B cell (primary cell): Measurements from ENCODE around the gene PCSK2. TPM values are rescaled to one million over a fixed set of nuclear protein-coding genes. Genes with fewer than 3 reads are reported as not detected.

Experiments
- ATAC-seq: fragments of 200-7000 bp; cut with Tn5 transposase; one replicate; pipeline ENCODE4 v1.10.0; 2021; ENCODE audit warnings: low read depth, mild to moderate bottlenecking, moderate number of reproducible peaks, moderate library complexity
- CTCF ChIA-PET: fragments of 350-600 bp; sonication (Branson Sonifier 250); formaldehyde crosslinking; loops from one replicate; lab custom pipeline; 2021; ENCODE audit warnings: antibody characterized with exemption, inconsistent platforms; lab: Charles Lee
- POLR2A ChIA-PET: fragments of 350-600 bp; sonication (Branson Sonifier 250); formaldehyde crosslinking; loops from one replicate; lab custom pipeline; 2021; ENCODE audit warnings: antibody characterized with exemption; lab: Charles Lee
- DNase-seq: peaks from one replicate; pipeline ENCODE4 v3.0.0; 2013
- H2AFZ ChIP-seq: 2 replicates; pipeline ENCODE4 v1.6.1; 2012; ENCODE audit warnings: mild to moderate bottlenecking, low read depth, low read length; ENCODE audit not compliant: insufficient read depth, poor library complexity, severe bottlenecking
- H3K27ac ChIP-seq, 2 donors: 1 replicate in 1 of 2; 2 replicates in 1 of 2; pipeline ENCODE4 v1.5.1; 2012 to 2013; ENCODE audit warnings: low read length in 2 of 2, mild to moderate bottlenecking in 2 of 2, moderate library complexity in 1 of 2
- H3K27me3 ChIP-seq, 4 experiments: fragments of 200-600 bp in 1 of 4; sonication (generic) in 1 of 4; replicated peaks in 1 of 4; 1 replicate in 2 of 4; 2 replicates in 2 of 4; pipeline versions ENCODE4 v1.6.1 to v1.7.0; 2013 to 2016; ENCODE audit warnings: low read length in 3 of 4, mild to moderate bottlenecking in 2 of 4, mixed read lengths in 1 of 4, moderate library complexity in 1 of 4; ENCODE audit not compliant: insufficient read depth in 4 of 4, control insufficient read depth in 3 of 4; ENCODE audit errors: control extremely low read depth in 1 of 4
- H3K36me3 ChIP-seq, 2 experiments: replicated peaks in 1 of 2; 1 replicate in 1 of 2; 2 replicates in 1 of 2; pipeline versions ENCODE4 v1.6.1 to v1.7.1; 2013; ENCODE audit warnings: low read length in 1 of 2; ENCODE audit not compliant: insufficient read depth in 2 of 2, control insufficient read depth in 1 of 2; ENCODE audit errors: control extremely low read depth in 1 of 2, extremely low read depth in 1 of 2
- H3K4me1 ChIP-seq, 2 donors: fragments of 200-600 bp in 1 of 2; sonication (generic) in 1 of 2; 1 replicate in 1 of 2; 2 replicates in 1 of 2; pipeline versions ENCODE4 v1.5.1 to v1.6.1; 2013 to 2017; ENCODE audit warnings: low read length in 2 of 2; ENCODE audit not compliant: control insufficient read depth in 2 of 2, insufficient read depth in 2 of 2
- H3K4me2 ChIP-seq: replicated peaks from 2 replicates; pipeline ENCODE3; 2012; ENCODE audit warnings: mild to moderate bottlenecking, low read depth, low read length; ENCODE audit not compliant: poor library complexity, severe bottlenecking
- H3K4me3 ChIP-seq, 5 experiments: fragments of 200-600 bp in 1 of 5; sonication (generic) in 1 of 5; 1 replicate in 3 of 5; 2 replicates in 2 of 5; pipeline versions ENCODE4 v1.5.1 to v1.7.0; 2011 to 2016; ENCODE audit warnings: low read length in 4 of 5, mild to moderate bottlenecking in 4 of 5, low read depth in 2 of 5, control low read depth in 1 of 5, moderate library complexity in 1 of 5; ENCODE audit not compliant: insufficient read depth in 1 of 5; ENCODE audit errors: control extremely low read depth in 1 of 5, extremely low read depth in 1 of 5
- H3K79me2 ChIP-seq: fragments of 200-600 bp; sonication (generic); one replicate; pipeline ENCODE4 v1.6.0; 2016; ENCODE audit warnings: low read length; ENCODE audit not compliant: control insufficient read depth, insufficient read depth
- H3K9ac ChIP-seq: fragments of 200-600 bp; sonication (generic); 2 replicates; pipeline ENCODE4 v1.6.1; 2017; ENCODE audit warnings: mild to moderate bottlenecking, low read length, moderate library complexity
- H3K9me3 ChIP-seq, 3 donors: one replicate each; pipeline versions ENCODE4 v1.6.1 to v1.7.1; 2013; ENCODE audit warnings: low read length in 2 of 3; ENCODE audit not compliant: control insufficient read depth in 2 of 3, insufficient read depth in 1 of 3; ENCODE audit errors: control extremely low read depth in 1 of 3
- H4K20me1 ChIP-seq: 2 replicates; pipeline ENCODE4 v1.6.0; 2012; ENCODE audit warnings: mild to moderate bottlenecking, low read length; ENCODE audit not compliant: insufficient read depth, control insufficient read depth, poor library complexity, severe bottlenecking
- H3K27ac Mint-ChIP-seq: one replicate; pipeline ENCODE4 v1.8.0; 2021; ENCODE audit warnings: mixed read lengths
- H3K27me3 Mint-ChIP-seq: one replicate; pipeline ENCODE4 v1.8.0; 2021; ENCODE audit warnings: mixed read lengths
- H3K4me1 Mint-ChIP-seq: one replicate; pipeline ENCODE4 v1.8.0; 2021; ENCODE audit warnings: mixed read lengths
- H3K4me3 Mint-ChIP-seq: one replicate; pipeline ENCODE4 v1.8.0; 2021; ENCODE audit warnings: mixed read lengths
- H3K9me3 Mint-ChIP-seq: one replicate; pipeline ENCODE4 v1.8.0; 2022; ENCODE audit warnings: mixed read lengths; ENCODE audit not compliant: insufficient read depth
- EZH2 ChIP-seq: IDR thresholded peaks from 2 replicates; pipeline ENCODE4 v1.6.1; 2012; ENCODE audit warnings: borderline replicate concordance, low read depth, mild to moderate bottlenecking, moderate library complexity, low read length; ENCODE audit not compliant: insufficient read depth, poor library complexity, severe bottlenecking
- WGBS: methylation state at CpG from one replicate; pipeline ENCODE4 v1.1.5; 2013; ENCODE audit warnings: missing lambda C conversion rate; ENCODE audit not compliant: insufficient coverage; 5-methylcytosine and 5-hydroxymethylcytosine counted together
- intact Hi-C: fragments of 100-400 bp; cut with micrococcal nuclease; formaldehyde crosslinking; loops from one replicate; pipeline ENCODE4 v1.10.0; 2022
- polyA plus RNA-seq: library from polyadenylated mRNA; depleted of rRNA; stranded (reverse); fragments of >200 nt; gene quantifications from 2 replicates; pipeline ENCODE4 v1.2.3, GENCODE V29; 2012
- total RNA-seq, 2 donors: library from RNA; stranded (reverse); fragments of 120-200 nt in 1 of 2; gene quantifications; 1 replicate in 1 of 2; 2 replicates in 1 of 2; pipeline versions ENCODE4 v1.2.3 to v1.2.4, GENCODE V29; 2013 to 2022
- TF ChIP-seq, protein P1 (sequence below): fragments of 200-600 bp; IDR thresholded peaks from one replicate; pipeline ENCODE4 v1.8.0; 2022; ENCODE audit warnings: antibody characterized with exemption, mild to moderate bottlenecking

The PCSK2 gene
- total and polyA plus RNA-seq, 2 donors (not counting 1 experiment from before 2014, with no cell fraction given): not detected

DNA sequence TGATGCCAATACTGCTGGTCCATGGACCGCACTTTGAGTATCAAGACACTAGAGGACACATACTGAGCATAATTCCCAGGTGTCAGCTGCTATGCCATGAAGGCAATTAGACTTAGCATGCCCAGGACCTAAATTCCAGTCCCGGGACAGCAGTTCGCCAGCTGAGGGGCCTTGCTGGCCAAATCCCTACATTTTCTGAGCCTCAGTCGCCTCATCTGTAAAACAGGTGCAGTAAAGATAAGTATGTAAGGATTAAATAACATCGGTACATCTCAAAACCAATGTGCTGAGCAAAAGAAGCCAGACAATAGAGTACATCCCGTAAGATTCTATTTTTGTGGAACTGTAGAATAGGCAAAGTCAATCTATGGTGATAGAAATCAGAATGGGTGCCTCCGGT lies 303.3 kb downstream of the PCSK2 start:
- Histone ChIP-seq H3K36me3 (no peaks in the 10 kb centered on the region), H3K27ac (no peak overlapping the region), H3K27me3 (peaks cover 0 to 26% (median 21%) of the 10 kb centered on the region in 4 experiments), H3K9me3 (no peaks in the 10 kb centered on the region), H3K4me2 (peak overlapping the region; percentile 88), H3K4me3 (no peak overlapping the region), H4K20me1 (no peaks in the 10 kb centered on the region), H3K9ac (no peak overlapping the region), H2AFZ (no peak overlapping the region), H3K79me2 (no peaks in the 10 kb centered on the region), H3K4me1 (peaks cover 6 to 14% of the 10 kb centered on the region in 2 donors)
- intact Hi-C loops: loop anchor here (10.0 kb wide), 1 partner anchor 155 kb away; the partner anchor contains the start of gene RRBP1
- ChIA-PET CTCF (interaction anchor here (1.8 kb wide), 1 partner anchor 25 kb away, joined by 7 read pairs; no protein-coding TSS in a partner anchor), POLR2A (no interaction called here)
- H3K9me3 Mint-ChIP-seq: no peaks in the 10 kb centered on the region
- DNase-seq (no peak), ATAC-seq (no peak)
- peaks cover 10% of the 10 kb centered on the region for H3K4me1 Mint-ChIP-seq
- 99% methylated on average over 6 of the region's 7 CpGs for WGBS
- no peak overlapping the region for H3K27ac Mint-ChIP-seq
- TF ChIP-seq, protein P1, sequence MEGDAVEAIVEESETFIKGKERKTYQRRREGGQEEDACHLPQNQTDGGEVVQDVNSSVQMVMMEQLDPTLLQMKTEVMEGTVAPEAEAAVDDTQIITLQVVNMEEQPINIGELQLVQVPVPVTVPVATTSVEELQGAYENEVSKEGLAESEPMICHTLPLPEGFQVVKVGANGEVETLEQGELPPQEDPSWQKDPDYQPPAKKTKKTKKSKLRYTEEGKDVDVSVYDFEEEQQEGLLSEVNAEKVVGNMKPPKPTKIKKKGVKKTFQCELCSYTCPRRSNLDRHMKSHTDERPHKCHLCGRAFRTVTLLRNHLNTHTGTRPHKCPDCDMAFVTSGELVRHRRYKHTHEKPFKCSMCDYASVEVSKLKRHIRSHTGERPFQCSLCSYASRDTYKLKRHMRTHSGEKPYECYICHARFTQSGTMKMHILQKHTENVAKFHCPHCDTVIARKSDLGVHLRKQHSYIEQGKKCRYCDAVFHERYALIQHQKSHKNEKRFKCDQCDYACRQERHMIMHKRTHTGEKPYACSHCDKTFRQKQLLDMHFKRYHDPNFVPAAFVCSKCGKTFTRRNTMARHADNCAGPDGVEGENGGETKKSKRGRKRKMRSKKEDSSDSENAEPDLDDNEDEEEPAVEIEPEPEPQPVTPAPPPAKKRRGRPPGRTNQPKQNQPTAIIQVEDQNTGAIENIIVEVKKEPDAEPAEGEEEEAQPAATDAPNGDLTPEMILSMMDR: no peak
- TF ChIP-seq EZH2: no peak
- H3K4me3 Mint-ChIP-seq: peak overlapping the region; percentile 80
- peaks cover 46% of the 10 kb centered on the region for H3K27me3 Mint-ChIP-seq
